Thoracic aorta (tissue), 2 donors: Measurements from ENCODE around the gene SLC35E1. TPM values are rescaled to one million over a fixed set of nuclear protein-coding genes. Genes with fewer than 3 reads are reported as not detected.

Experiments used
- ATAC-seq: fragments of 150-250 bp; one replicate; pipeline ENCODE4 v1.8.0; 2017; ENCODE audit warnings: low read depth; ENCODE audit not compliant: insufficient number of reproducible peaks, low FRiP score
- DNase-seq: peaks from one replicate; pipeline ENCODE4 v3.0.0-alpha.2; 2020; ENCODE audit warnings: low spot score
- H3K27ac ChIP-seq, 2 donors: fragments of 200-600 bp; sonication (generic); 1 replicate in 1 of 2; 2 replicates in 1 of 2; pipeline ENCODE4 v1.5.1; 2016; ENCODE audit warnings: mild to moderate bottlenecking in 2 of 2, moderate library complexity in 2 of 2
- H3K27me3 ChIP-seq: fragments of 200-600 bp; sonication (generic); replicated peaks from 2 replicates; pipeline ENCODE4 v1.6.0; 2016; ENCODE audit warnings: mild to moderate bottlenecking; ENCODE audit not compliant: insufficient read depth
- H3K36me3 ChIP-seq: fragments of 200-600 bp; sonication (generic); one replicate; pipeline ENCODE4 v1.5.1; 2016
- H3K4me1 ChIP-seq, 2 donors: fragments of 200-600 bp; sonication (generic); 1 replicate in 1 of 2; 2 replicates in 1 of 2; pipeline versions ENCODE4 v1.5.1 to v1.6.0; 2016; ENCODE audit warnings: low read depth in 2 of 2, mild to moderate bottlenecking in 1 of 2; ENCODE audit not compliant: control insufficient read depth in 1 of 2
- H3K4me3 ChIP-seq: fragments of 200-600 bp; sonication (generic); 2 replicates; pipeline ENCODE4 v1.5.1; 2016; ENCODE audit warnings: mild to moderate bottlenecking
- H3K9me3 ChIP-seq: fragments of 200-600 bp; sonication (generic); 2 replicates; pipeline ENCODE4 v1.5.1; 2016
- total RNA-seq, 2 donors: library from RNA; depleted of rRNA; stranded (reverse); fragments of >200 nt; gene quantifications; one replicate each; pipeline versions ENCODE4 v1.1.0 to v1.2.3, GENCODE V29; 2016
- TF ChIP-seq, protein P1 (sequence below): fragments of 200-600 bp; sonication (generic); IDR thresholded peaks from one replicate; pipeline ENCODE4 v1.5.1; 2019; ENCODE audit warnings: antibody characterized with exemption

Gene SLC35E1
- total RNA-seq, 2 donors from 2014 or later: 66.9 to 85.3 TPM

DNA sequence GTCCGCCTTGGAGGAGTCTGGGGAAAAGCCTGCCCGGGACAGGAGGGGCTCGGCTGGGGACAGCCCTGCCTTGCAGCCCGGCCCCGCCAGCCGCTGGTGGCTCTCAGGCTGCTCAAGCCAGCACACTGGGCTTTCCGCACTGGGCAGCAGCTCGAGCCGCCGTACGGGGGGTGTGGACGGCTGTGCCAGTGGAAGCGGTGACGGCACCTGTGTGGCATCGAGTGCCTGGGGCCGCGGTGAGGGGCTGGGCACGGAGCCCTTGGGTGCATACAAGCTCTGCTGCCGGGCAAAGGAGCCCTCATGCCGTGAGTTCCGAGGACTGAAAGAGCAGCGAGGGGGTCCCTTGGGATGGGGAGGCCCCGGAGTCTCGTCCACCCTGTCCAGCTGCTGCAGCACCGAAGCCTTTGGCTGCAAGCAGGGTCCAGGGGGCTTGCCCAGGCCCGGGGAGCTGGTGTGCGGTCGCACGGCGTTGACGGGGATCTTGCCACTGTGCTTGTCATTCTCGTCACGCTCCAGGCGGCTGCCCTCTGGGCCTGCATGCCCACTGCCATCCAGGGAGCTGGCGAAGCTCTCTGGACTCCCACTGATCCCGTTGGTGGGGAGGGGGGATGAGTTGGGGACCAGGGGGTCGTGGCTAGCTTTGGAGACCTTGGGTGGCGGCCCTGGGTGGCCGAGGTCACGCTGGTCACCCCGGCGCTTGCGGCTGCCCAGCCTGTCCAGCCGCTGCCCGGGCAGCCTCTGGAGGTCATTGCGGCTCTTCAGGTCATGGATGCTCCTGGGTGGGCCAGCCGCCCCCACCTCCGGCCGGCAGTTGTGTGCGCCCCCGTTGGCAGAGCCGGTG lies 4.7 kb upstream of the SLC35E1 start:
- TF ChIP-seq, protein P1, sequence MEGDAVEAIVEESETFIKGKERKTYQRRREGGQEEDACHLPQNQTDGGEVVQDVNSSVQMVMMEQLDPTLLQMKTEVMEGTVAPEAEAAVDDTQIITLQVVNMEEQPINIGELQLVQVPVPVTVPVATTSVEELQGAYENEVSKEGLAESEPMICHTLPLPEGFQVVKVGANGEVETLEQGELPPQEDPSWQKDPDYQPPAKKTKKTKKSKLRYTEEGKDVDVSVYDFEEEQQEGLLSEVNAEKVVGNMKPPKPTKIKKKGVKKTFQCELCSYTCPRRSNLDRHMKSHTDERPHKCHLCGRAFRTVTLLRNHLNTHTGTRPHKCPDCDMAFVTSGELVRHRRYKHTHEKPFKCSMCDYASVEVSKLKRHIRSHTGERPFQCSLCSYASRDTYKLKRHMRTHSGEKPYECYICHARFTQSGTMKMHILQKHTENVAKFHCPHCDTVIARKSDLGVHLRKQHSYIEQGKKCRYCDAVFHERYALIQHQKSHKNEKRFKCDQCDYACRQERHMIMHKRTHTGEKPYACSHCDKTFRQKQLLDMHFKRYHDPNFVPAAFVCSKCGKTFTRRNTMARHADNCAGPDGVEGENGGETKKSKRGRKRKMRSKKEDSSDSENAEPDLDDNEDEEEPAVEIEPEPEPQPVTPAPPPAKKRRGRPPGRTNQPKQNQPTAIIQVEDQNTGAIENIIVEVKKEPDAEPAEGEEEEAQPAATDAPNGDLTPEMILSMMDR: no peak
- H3K27ac ChIP-seq: no peak overlapping the region
- H3K27me3 ChIP-seq: no peaks in the 10 kb centered on the region
- H3K4me3 ChIP-seq: no peak overlapping the region
- ATAC-seq (no peak), DNase-seq (no peak)
- peaks cover 26% of the 10 kb centered on the region for H3K36me3 ChIP-seq
- no peaks in the 10 kb centered on the region for H3K9me3 ChIP-seq
- peaks cover 12 to 28% of the 10 kb centered on the region in 2 donors for H3K4me1 ChIP-seq

DNA sequence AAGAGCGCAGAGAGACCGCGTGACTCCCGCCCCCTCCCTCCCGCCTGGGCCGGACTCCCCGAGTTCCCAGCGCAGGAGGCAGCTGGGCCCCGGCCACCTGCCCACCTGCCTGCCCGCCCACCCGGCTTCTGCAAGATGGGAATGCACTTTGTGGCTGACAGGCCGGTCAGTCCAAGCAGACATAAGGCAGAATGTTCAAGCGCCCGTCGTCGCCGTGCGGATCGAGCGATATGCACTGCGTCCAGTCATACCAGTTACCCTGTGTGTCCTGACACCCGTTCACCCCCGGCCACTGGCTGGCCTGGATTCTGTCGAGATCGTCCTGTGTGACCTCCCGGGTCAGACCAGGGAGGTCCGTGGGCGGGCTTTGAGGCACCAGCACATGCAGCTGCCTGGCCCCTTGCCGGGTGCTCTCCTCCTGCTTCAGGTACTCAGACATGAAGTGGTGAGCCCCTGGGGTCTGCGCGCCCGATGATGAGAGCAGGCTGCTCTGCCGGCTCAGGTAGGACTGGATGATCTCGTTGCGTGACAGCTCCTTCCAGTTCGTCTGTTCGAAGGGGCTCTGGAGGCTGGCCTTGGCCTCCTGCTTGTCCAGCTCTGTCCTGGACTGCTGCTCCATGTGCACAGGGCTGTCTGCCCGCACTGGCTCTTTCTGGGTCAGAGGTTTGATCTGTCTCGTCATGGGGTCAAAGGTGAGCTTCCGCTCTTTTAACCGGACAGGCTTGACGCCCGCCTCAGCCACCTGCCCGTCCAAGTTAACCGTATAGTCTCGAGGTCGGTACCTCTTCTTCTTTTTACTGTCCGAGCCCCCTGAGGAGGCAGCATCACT lies 3.9 kb upstream of the SLC35E1 start:
- Histone ChIP-seq H3K9me3 (no peaks in the 10 kb centered on the region), H3K27me3 (no peaks in the 10 kb centered on the region), H3K36me3 (peaks cover 26% of the 10 kb centered on the region), H3K4me1 (peaks cover 12 to 28% of the 10 kb centered on the region in 2 donors), H3K4me3 (no peak overlapping the region), H3K27ac (no peak overlapping the region)
- DNase-seq (no peak), ATAC-seq (no peak)
- TF ChIP-seq, protein P1: no peak

DNA sequence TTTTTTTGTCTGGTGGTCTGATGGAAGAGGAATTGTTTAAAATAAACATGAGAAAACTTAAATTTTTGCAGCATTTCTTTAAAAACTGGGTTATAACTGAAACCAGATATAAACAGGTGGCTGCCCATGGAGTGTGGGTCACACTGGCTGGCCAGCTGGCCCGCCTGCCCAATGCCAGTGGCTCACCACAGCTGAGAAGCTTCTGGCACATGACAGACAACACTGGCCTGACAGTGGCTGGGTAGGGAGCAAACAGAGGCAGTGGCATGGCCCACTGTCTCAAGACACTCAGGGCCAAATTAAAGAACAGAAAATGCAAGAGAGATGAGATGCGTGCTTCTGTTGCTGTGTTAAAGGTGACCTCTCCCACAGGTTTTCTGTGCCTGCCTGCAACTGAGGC lies 3.1 kb upstream of the SLC35E1 start:
- Histone ChIP-seq H3K36me3 (peaks cover 26% of the 10 kb centered on the region), H3K4me1 (peaks cover 12 to 34% of the 10 kb centered on the region in 2 donors), H3K9me3 (no peaks in the 10 kb centered on the region), H3K27ac (no peak overlapping the region), H3K27me3 (no peaks in the 10 kb centered on the region), H3K4me3 (no peak overlapping the region)
- no peak for ATAC-seq
- no peak for DNase-seq
- TF ChIP-seq, protein P1: no peak

DNA sequence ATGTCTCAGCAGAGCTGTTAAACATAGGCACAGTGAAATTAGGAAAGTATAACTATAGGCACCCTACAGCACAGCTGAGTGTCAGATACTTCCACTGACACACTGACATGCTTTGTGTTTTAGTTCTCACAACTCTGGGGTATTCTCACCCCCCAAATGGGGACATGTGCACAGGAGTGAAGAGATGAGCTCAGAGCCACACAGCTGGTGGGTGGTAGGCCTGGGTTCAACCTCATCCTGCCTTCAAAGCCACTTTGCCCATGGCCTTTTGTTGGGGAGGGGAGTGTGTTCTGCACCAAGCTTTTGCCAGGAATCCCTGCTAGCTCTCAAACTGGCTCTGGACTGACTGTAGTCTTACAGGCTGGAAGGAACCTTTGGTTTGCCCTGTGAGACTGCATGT lies 1.7 kb upstream of the SLC35E1 start:
- Histone ChIP-seq H3K27me3 (no peaks in the 10 kb centered on the region), H3K9me3 (no peaks in the 10 kb centered on the region), H3K4me1 (peaks cover 12 to 36% of the 10 kb centered on the region in 2 donors), H3K27ac (no peak overlapping the region), H3K36me3 (peaks cover 26% of the 10 kb centered on the region), H3K4me3 (peak overlapping the region; percentile 90)
- ATAC-seq (no peak), DNase-seq (no peak)
- TF ChIP-seq, protein P1: no peak

DNA sequence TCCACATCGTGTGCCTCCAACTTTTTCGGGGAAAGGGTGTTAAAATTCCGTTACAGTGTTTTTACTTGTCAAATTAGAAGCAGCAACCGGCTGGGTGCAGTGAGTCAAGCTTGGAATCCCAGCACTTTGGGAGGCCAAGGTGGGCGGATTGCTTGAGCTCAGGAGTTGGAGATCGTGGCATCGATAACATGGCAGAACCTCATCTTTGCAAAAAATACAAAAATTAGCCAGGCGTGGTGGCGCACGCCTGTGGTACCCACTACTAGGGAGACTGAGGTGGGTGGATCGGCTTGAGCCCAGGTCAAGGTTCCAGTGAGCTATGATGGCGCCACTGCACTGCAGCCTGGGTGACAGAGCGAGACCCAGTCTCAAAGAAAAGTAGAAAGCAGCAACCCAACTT lies 1.1 kb upstream of the SLC35E1 start:
- ATAC-seq: no peak
- Histone ChIP-seq H3K9me3 (no peaks in the 10 kb centered on the region), H3K27me3 (no peaks in the 10 kb centered on the region), H3K4me1 (peaks cover 12 to 36% of the 10 kb centered on the region in 2 donors), H3K4me3 (peak overlapping the region; percentile 90), H3K36me3 (peaks cover 22% of the 10 kb centered on the region), H3K27ac (peak overlapping the region; percentile 76 to 83)
- DNase-seq: no peak
- TF ChIP-seq, protein P1: no peak
